Astrocyte of the cerebellum (primary cell): ENCODE measurements around the gene TNNC2.

Experiments
- DNase-seq: peaks from one replicate; pipeline ENCODE4 v3.0.0-alpha.2; 2011; ENCODE audit warnings: low read depth
- H3K4me3 ChIP-seq: 2 replicates; pipeline ENCODE4 v1.5.1; 2011; ENCODE audit warnings: mild to moderate bottlenecking, low read depth, low read length, moderate library complexity
- CTCF ChIP-seq: IDR thresholded peaks from 2 replicates; pipeline ENCODE4 v1.5.1; 2012; ENCODE audit warnings: low read length, low read depth, moderate library complexity, mild to moderate bottlenecking; ENCODE audit errors: missing control alignments
- in situ Hi-C: cut with HindIII; loops from 2 replicates; pipeline ENCODE4 v1.10.0; 2017; ENCODE audit warnings: low sequenced_read_pairs

The TNNC2 gene

GRCh38 chr20:45857114-45857881, 30.2 kb upstream of the TNNC2 start, which contains the start of the genes ACOT8 and ZSWIM3:
Gene ACOT8 (minus strand): TSS chr20:45857392. CDS start chr20:45857315, 77 bp downstream.
Gene ZSWIM3 (plus strand): TSS chr20:45857614. CDS start chr20:45857826, 212 bp downstream.
- peak within 1 kb of the TSS; percentile 73 for H3K4me3 ChIP-seq
- no peak for TF ChIP-seq CTCF
- in situ Hi-C loops: no loop called here
- peak; percentile 100 for DNase-seq

- in situ Hi-C loops: no loop called here
- H3K4me3 ChIP-seq: no peak overlapping the region
- no peak for TF ChIP-seq CTCF
- no peak for DNase-seq
Measured at GRCh38 chr20:45853484-45853883, 26.4 kb upstream of the TNNC2 start.

- DNase-seq: no peak
- no peak for TF ChIP-seq CTCF
- in situ Hi-C loops: no loop called here
- no peak overlapping the region for H3K4me3 ChIP-seq
Measured at GRCh38 chr20:45852326-45852725, 25.2 kb upstream of the TNNC2 start.

- no peak for TF ChIP-seq CTCF
- in situ Hi-C loops: no loop called here
Measured at GRCh38 chr20:45851501-45851900, 24.4 kb upstream of the TNNC2 start.

GRCh38 chr20:45850926-45851325, 23.8 kb upstream of the TNNC2 start:
- H3K4me3 ChIP-seq: no peak overlapping the region
- in situ Hi-C loops: no loop called here
- no peak for DNase-seq
- TF ChIP-seq CTCF: no peak

More at GRCh38 chr20:45851501-45851900, 24.4 kb upstream of the TNNC2 start:
- no peak overlapping the region for H3K4me3 ChIP-seq
- no peak for DNase-seq

- in situ Hi-C loops: no loop called here
- TF ChIP-seq CTCF: no peak
- no peak for DNase-seq
Measured at GRCh38 chr20:45850238-45850637, 23.1 kb upstream of the TNNC2 start.

More at GRCh38 chr20:45850238-45850637, 23.1 kb upstream of the TNNC2 start:
- no peak overlapping the region for H3K4me3 ChIP-seq
